Muscle of back (tissue), 11 donors: Measurements from ENCODE around the gene LSM10. TPM values are rescaled to one million over a fixed set of nuclear protein-coding genes. Genes with fewer than 3 reads are reported as not detected.

Experiments
- DNase-seq, 3 donors: peaks; one replicate each; pipeline versions ENCODE4 v3.0.0 to v3.0.0-alpha.2; 2013
- polyA plus RNA-seq, 10 donors: library from polyadenylated mRNA; unstranded; fragments of 120-200 nt; gene quantifications; one replicate each; pipeline ENCODE4 v1.2.1, GENCODE V29; 2013; ENCODE audit not compliant: insufficient read length in 10 of 10

Gene LSM10
- polyA plus RNA-seq, 10 donors = 19.4 to 27.9 (median 22.2) TPM

DNA sequence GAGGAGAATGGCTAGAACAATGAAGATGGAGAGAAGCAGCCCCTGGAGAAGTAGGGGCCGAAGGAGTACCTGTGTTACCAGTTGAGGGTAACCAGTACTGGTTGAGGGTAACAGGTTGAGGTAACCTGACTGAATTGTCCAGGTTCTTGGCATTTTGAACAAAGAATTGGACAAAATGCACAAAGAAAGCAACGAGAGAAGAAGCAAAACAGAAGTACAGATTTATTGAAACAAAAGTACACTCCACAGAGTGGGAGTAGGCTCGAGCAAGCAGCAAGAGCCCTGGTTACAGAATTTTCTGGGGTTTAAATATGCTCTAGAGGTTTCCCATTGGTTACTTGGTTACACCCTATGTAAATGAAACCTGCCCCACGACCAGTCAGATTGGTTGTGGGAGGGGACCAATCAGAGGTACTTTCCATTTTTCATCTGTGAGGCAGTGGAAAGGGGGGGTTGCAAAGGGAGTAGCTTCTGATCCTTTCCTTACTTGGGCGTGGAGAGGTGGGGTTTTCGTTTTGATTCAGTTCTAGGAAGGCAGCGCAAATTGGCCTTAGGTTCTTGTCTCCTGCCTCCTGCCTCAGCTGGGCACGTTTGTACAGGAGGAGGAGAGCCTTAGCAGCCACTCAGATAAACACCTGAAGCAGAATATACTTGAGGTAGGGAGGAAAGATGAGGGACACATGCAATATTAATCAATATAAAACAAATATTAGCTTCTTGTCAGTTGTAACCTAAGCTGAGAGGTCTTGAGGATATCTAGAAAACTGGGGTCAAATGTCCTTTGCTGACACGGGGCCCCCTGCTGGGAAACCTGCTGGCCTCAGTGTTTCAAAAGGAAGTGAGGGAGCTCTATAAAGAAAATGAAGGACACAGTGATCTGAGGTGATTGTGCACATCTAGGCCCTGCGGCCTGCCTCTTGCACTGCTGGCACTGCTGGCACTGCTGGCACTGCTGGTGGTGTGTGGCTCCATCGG lies 14.3 kb upstream of the LSM10 start:
- no peak for DNase-seq

DNA sequence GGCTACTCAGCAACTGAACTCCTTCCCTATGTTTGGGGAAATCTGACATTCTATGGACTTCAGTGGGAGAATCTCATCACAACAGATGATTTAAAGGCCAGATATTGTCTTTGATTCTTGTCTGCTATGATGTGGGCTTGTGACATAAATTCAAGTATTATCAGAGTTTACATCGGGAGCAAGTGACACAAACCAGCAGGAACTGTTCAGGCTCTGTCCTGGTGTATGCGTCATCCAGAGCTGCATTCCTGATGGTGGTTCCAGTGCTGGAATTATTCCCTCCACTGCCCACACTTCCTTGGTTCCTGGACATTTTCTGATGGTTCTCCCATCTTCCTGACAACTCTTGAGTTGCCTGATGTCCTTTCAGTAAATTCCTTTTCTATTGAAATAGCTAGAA lies 10.8 kb upstream of the LSM10 start:
- DNase-seq = no peak

DNA sequence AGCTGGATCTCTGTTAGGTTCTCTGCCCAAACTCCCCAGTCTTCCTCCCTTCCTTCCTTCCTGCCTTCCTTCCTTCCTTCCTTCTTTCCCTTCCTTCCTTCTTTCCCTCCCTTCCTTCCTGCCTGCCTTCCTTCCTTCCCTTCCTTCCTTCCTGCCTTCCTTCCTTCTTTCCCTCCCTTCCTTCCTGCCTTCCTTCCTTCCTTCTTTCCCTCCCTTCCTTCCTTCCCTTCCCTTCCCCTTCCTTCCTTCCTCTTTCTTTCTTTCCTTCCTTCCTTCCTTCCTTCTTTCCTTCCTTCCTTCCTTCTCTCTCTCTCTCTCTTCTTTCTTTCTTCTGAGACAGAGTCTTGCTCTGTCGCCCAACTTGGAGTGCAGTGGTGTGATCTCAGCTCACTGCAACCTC lies 8.7 kb upstream of the LSM10 start:
- DNase-seq = no peak

DNA sequence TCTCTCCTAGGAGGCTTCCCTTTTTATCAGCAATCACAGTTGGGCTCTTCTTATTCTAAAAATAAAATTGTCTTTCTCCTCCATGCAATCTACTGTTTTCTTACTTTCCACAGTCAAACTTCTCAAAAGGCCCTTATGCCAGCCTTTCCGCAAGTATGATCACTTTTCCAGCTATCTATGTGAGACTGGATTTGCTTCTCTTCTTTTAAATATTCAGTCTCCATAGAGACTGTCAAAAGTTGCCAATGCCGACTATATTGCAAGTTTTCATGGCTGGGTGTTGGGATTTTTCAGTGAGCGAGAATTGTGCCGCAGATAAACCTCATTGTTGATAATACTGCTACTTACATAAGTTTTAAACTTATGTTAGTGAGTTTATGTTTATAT lies 4.8 kb upstream of the LSM10 start:
- DNase-seq = peak in 1 of 3 donors; percentile 32

DNA sequence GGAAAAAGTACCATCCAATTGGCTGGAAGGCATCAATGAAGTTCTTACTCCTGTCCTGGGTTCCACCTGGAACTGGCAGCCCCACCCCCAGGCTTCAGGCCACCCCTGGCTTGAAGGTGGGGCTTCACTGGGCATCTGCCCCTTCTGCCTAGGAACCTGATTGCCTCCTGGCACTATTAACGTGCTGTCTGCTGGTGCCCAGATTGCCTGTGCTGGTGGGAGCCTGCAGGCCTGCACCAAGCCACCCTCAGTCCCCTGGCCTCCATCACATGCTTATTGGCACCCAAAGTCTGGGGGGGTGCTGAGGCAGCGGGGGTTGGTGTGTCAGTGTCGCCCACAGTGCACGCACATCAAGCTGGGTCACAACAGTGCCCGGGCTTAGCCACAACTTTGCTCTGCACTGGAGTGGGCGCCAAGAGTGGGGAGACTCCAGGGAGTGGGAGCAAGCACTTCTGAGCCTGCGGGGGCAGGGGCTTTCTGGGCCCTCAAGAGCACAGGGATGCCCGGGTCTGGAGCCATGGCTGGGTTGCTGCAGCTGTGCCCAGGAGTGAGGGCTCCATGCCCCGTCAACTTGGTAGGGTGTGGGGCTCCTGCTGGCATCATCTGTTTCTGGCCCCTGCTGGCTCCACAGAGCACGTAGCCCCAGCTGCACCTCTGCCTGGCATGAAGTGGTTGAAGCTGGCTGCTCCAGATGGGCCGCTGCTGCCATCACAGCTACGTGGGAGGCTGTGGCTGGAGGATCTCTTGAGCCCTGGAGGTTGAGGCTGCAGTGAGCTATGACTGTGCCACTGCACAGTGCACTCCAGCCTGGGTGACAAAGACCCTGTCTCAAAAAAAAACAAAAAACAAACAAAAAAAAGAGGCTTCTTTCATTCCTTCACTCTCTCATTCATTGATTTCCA lies 4.1 kb upstream of the LSM10 start:
- no peak for DNase-seq

GRCh38 chr1:36400825-36401601 lies 3.3 kb upstream of the LSM10 start:
- DNase-seq = peak in 2 of 3 donors; percentile 42 to 69

DNA sequence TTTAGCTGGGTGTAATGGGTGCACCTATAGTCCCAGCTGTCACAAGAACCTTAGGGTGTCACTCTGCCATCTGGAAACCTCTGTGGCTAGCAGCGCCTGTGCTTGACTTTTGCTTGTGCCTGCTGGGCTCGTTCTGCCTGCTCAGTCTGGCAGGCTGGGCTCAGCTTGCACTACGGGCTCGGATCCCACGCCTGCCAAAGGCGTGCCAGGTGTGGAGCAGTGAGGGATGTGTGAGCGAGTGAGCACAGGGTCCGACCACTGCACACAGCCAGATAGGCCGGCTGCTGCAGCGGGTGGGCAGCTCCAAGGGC lies 2.8 kb upstream of the LSM10 start:
- no peak for DNase-seq

DNA sequence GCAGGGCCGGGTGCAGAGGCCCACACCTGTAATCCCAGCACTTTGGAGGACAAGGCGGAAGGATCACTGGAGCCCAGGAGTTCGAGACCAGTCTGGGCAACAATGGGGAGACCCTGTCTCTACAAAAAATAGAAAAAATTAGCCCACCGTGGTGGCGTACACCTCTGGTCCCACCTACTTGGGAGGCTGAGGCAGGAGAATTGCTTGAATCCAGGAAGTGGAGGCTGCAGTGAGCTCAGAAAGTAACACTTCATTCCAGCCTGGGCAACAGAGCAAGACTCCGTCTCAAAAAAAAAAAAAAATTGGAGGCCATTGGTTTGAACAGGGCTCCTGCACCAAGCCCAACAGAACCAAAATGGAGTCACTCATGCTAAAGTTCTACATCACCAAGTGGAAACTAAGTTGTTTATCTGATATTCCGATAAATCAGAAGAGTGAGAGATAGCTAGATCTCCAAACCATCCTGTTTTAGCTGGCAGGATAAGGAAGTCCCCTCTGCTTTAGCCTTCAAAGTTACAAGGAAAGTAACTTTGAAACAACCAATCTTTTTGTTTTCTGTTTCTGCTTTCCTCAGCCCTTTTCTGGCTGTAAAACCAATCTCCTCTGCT lies 766 bp upstream of the LSM10 start:
- no peak for DNase-seq

DNA sequence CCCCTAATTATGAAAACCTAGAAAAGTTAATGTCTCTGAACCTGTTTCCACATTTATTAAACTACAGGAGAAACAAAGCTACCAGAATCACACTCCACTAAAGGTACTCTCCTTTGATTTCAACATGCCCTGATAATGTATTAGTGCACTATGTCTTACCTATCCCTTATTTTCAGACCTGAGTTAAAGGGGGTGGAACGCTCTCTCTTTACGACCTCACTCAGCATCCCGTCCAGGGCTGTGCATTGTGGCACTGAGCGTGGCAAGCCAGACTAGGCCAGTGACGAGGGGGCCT lies 678 bp downstream of the LSM10 start:
- DNase-seq = no peak

- DNase-seq = no peak
These were observed 1.3 kb downstream of the LSM10 start for GRCh38 chr1:36396359-36396758.

- no peak for DNase-seq
These were observed 4.0 kb downstream of the LSM10 start for GRCh38 chr1:36393686-36394085.

GRCh38 chr1:36392836-36393235 lies 4.9 kb downstream of the LSM10 start:
- DNase-seq = no peak

DNA sequence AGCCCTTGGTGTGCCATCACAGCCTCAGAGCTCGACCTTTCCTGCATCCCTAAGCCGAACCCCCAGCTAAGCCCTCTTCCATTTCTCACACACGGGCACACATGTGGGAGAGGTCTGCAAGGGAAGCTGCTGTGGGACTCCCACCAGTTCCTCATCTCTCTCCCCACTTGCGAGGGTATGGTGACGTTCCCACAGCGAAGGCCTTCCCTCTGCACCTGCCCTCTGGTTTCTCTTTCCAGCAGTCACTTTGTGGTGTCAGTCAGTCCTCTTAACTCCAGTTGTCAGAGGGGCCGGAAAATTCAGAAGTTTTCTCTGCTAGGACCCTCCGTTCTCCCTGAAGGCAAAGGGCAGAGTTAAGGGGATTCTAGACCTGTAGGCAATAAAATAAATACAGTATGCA lies 6.4 kb downstream of the LSM10 start:
- no peak for DNase-seq

- no peak for DNase-seq
These were observed 7.3 kb downstream of the LSM10 start for GRCh38 chr1:36390411-36390810.

- DNase-seq = no peak
These were observed 7.7 kb downstream of the LSM10 start for GRCh38 chr1:36389999-36390398.

DNA sequence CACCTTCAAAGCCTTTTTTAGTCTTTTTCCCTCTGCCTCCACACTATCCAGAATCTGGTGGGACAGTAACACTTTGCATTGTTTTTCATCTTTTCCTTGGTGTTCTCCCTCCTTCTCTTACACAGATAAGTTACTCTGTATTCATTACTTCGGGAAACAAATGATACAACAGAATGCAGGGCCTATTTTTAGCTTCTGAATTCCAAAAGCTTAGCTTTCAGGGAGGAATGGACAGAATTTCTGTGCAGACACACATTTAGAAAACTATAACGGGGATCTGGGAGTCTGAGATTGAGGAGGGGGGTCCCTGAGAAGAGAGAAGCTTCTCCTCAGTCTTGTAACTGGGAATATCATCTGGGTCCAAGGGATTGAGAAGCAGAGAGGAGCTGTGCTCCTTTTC lies 8.4 kb downstream of the LSM10 start:
- DNase-seq = no peak

DNA sequence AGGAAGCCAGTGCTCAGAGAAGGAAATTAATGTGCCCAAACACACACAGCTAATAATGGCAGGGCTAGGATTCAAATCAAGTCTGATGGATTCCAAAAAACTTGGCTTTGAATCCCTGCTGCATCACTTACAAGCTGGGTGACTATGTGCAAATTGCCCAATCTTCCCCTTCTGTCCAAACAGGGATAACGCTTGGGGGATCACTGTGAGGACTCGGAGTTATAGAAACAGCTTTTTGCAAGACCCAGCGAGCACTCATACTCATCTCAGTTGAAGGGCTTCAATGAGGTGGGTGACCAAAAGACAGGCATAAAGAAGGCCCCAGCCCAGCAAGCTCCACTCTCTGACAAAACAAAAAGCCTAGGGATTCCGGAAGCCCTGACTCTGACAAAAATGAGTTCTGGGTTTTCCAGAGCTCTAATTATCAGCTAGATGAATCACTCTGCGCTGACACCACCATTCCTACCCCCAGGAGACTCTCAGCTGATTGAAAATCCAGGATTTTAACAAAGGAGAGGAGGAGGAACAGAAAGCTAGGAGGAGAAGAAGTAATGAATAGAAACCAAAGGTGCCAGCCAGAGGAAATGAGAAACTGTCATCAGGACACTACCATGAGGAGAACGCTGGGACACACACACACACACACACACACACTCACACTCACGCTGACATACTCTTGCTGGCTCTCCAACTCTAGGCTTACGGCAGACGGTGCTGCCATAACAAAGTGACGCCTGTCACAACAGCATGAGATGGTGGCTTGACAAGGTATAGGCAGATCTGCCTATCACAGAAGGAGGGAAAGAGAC lies 10.4 kb downstream of the LSM10 start:
- peak; percentile 27 to 74 (median 49) for DNase-seq

- DNase-seq = peak; percentile 91 to 99 (median 95)
These were observed 11.2 kb downstream of the LSM10 start for GRCh38 chr1:36386265-36387140.

DNA sequence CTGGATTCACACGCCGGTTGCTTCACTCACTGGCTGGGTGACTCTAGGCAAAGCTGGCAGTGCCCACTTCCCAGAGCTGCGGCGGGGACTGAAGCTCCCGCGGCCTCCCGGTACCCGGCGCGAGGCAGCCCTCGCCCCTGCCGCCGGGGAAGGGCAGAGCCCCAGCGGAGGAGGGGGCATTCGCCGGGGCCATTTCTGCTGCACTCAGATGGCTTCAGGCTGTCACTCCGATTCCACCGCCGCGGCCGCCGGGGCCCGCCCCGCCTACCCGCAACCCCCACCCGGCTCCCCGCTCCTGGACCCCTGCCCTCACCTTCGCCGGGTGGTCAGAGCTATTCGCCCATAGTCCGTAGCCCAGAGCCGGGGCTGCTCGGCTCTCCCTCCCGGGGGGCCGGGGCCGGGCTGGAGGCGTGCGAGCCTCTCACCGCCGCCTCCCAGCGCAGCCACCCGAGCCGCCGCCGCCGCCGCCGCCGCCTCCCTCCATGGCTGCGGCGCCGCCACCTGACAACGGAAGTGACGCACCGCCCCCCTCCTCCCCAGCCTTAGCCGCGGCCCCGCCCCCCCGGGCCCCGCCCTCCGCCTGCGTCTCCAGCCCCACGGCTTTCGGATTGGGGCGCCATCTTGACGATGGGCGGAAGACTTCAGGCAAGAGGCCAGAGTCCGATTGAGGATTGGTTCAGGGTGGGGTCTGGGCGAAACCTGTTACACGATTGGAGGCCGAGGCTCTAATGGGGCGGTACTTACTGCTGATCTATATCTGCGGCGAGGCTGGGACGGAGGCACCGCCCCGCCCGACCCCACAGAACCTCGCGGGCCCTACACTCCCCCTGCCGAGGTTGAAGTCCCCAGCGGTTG lies 12.1 kb downstream of the LSM10 start, which contains the start of gene STK40:
Gene STK40, minus strand, starts transcription at position 515 of the 855 bp plus-strand sequence. CDS start 24,592 bp downstream, outside the sequence.
- DNase-seq = peak; percentile 99 to 100 (median 99)
